Stimulated activated naive CD8-positive, alpha-beta T cell treated with anti-CD3 and anti-CD28 coated beads, Interleukin-15, amount 100 ng/mL, for 72 hours (primary cell): ENCODE measurements around the gene TWF2.
"Not testable (repeated sequence)": the region's sequence is repeated elsewhere in the genome, so short reads cannot be mapped to it uniquely, and the experiment has no call there.

ENCODE experiments used
- ATAC-seq: fragments of 150-1000 bp; cut with Tn5 transposase; 2 replicates; pipeline ENCODE4 v1.10.0; 2021; ENCODE audit warnings: mild to moderate bottlenecking, moderate library complexity
- DNase-seq, 2 donors: peaks; one replicate each; pipeline ENCODE4 v3.0.0; 2021 to 2022
- H3K27ac Mint-ChIP-seq, 2 donors: one replicate each; pipeline ENCODE4 v1.8.0; 2022; ENCODE audit warnings: mild to moderate bottlenecking in 2 of 2, mixed read lengths in 2 of 2, moderate library complexity in 2 of 2
- H3K27me3 Mint-ChIP-seq: one replicate; pipeline ENCODE4 v1.8.0; 2022; ENCODE audit warnings: mixed read lengths
- H3K4me1 Mint-ChIP-seq: one replicate; pipeline ENCODE4 v1.8.0; 2022; ENCODE audit warnings: mild to moderate bottlenecking, mixed read lengths
- H3K4me3 Mint-ChIP-seq, 2 donors: one replicate each; pipeline ENCODE4 v1.8.0; 2022; ENCODE audit warnings: mild to moderate bottlenecking in 2 of 2, mixed read lengths in 2 of 2, moderate library complexity in 1 of 2
- H3K9me3 Mint-ChIP-seq, 2 donors: one replicate each; pipeline ENCODE4 v1.8.0; 2022; ENCODE audit warnings: mixed read lengths in 2 of 2

TWF2 gene

GRCh38 chr3:52238761-52239701 is at the start of gene TWF2:
Gene TWF2, minus strand, starts transcription at chr3:52239158. Its CDS starts 142 bp downstream, at chr3:52239016.
- H3K27ac Mint-ChIP-seq, result peak within 1 kb of the TSS; percentile 100
- peak; percentile 91 to 95 for DNase-seq

GRCh38 chr3:52288674-52289073 is 49.7 kb upstream of the TWF2 start:
- H3K9me3 Mint-ChIP-seq, result no peaks in the 10 kb centered on the region
- no peak for ATAC-seq
- H3K4me1 Mint-ChIP-seq, result peaks cover 61% of the 10 kb centered on the region
- peak overlapping the region; percentile 99 to 100 for H3K27ac Mint-ChIP-seq
- H3K4me3 Mint-ChIP-seq, result peak overlapping the region; percentile 83 to 97
- no peaks in the 10 kb centered on the region for H3K27me3 Mint-ChIP-seq
- DNase-seq, result no peak

More at GRCh38 chr3:52238761-52239701, at the start of gene TWF2:
- Mint-ChIP-seq H3K9me3 (peaks cover 0 to 6% of the 10 kb centered on the region in 2 donors), H3K4me1 (peaks cover 89% of the 10 kb centered on the region), H3K27me3 (no peaks in the 10 kb centered on the region), H3K4me3 (peak within 1 kb of the TSS; percentile 96 to 98)
- ATAC-seq, result peak; percentile 76

GRCh38 chr3:52286777-52287110 is 47.8 kb upstream of the TWF2 start:
- no peaks in the 10 kb centered on the region for H3K27me3 Mint-ChIP-seq
- ATAC-seq (no peak), DNase-seq (no peak)
- H3K9me3 Mint-ChIP-seq, result no peaks in the 10 kb centered on the region
- peak overlapping the region; percentile 83 to 97 for H3K4me3 Mint-ChIP-seq
- H3K27ac Mint-ChIP-seq, result peak overlapping the region; percentile 99 to 100
- peaks cover 72% of the 10 kb centered on the region for H3K4me1 Mint-ChIP-seq

GRCh38 chr3:52284051-52284450 is 45.1 kb upstream of the TWF2 start:
- not testable (repeated sequence) for H3K27ac Mint-ChIP-seq

GRCh38 chr3:52283306-52283705 is 44.3 kb upstream of the TWF2 start:
- Mint-ChIP-seq H3K27me3 (no peaks in the 10 kb centered on the region), H3K9me3 (no peaks in the 10 kb centered on the region), H3K27ac (peak overlapping the region in 1 of 2 donors; percentile 76), H3K4me3 (peak overlapping the region; percentile 12 to 29), H3K4me1 (peaks cover 77% of the 10 kb centered on the region)
- no peak for DNase-seq
- no peak for ATAC-seq

More at GRCh38 chr3:52284051-52284450, 45.1 kb upstream of the TWF2 start:
- H3K4me3 Mint-ChIP-seq, result peak overlapping the region; percentile 12 to 29
- not testable (repeated sequence) for ATAC-seq, H3K27me3 Mint-ChIP-seq, H3K9me3 Mint-ChIP-seq, DNase-seq
- peaks cover 78% of the 10 kb centered on the region for H3K4me1 Mint-ChIP-seq

- H3K27ac Mint-ChIP-seq, result peak overlapping the region; percentile 23 to 81
- no peaks in the 10 kb centered on the region for H3K27me3 Mint-ChIP-seq
- DNase-seq (peak in 1 of 2 donors; percentile 40), ATAC-seq (no peak)
- H3K4me3 Mint-ChIP-seq, result peak overlapping the region; percentile 50 to 68
- no peaks in the 10 kb centered on the region for H3K9me3 Mint-ChIP-seq
- peaks cover 77% of the 10 kb centered on the region for H3K4me1 Mint-ChIP-seq
Measured at GRCh38 chr3:52281981-52282801, 43.2 kb upstream of the TWF2 start.

GRCh38 chr3:52280050-52280461 is 41.1 kb upstream of the TWF2 start:
- Mint-ChIP-seq H3K27ac (peak overlapping the region; percentile 98 to 100), H3K9me3 (no peaks in the 10 kb centered on the region), H3K27me3 (no peaks in the 10 kb centered on the region), H3K4me3 (peak overlapping the region; percentile 91 to 95), H3K4me1 (peaks cover 66% of the 10 kb centered on the region)
- no peak for ATAC-seq
- DNase-seq, result no peak

GRCh38 chr3:52279596-52279995 is 40.6 kb upstream of the TWF2 start:
- DNase-seq (no peak), ATAC-seq (no peak)
- Mint-ChIP-seq H3K9me3 (no peaks in the 10 kb centered on the region), H3K4me1 (peaks cover 62% of the 10 kb centered on the region), H3K27ac (peak overlapping the region; percentile 98 to 100), H3K4me3 (peak overlapping the region; percentile 91 to 95), H3K27me3 (no peaks in the 10 kb centered on the region)

- peak within 1 kb of the TSS; percentile 98 to 100 for H3K27ac Mint-ChIP-seq
- DNase-seq (peak; percentile 98), ATAC-seq (peak; percentile 82)
- no peaks in the 10 kb centered on the region for H3K27me3 Mint-ChIP-seq
- H3K4me1 Mint-ChIP-seq, result peaks cover 62% of the 10 kb centered on the region
- H3K4me3 Mint-ChIP-seq, result peak within 1 kb of the TSS; percentile 91 to 95
- H3K9me3 Mint-ChIP-seq, result no peaks in the 10 kb centered on the region
Measured at GRCh38 chr3:52278510-52279069, 39.6 kb upstream of the TWF2 start, which contains the start of gene WDR82. Gene WDR82, minus strand, starts transcription at chr3:52278649. Its CDS starts 288 bp downstream, at chr3:52278361.

GRCh38 chr3:52277972-52278509 is 39.1 kb upstream of the TWF2 start:
- Mint-ChIP-seq H3K4me1 (peaks cover 62% of the 10 kb centered on the region), H3K4me3 (peak overlapping the region; percentile 91 to 95), H3K9me3 (no peaks in the 10 kb centered on the region), H3K27ac (peak overlapping the region; percentile 98 to 100), H3K27me3 (no peaks in the 10 kb centered on the region)
- peak in 1 of 2 donors; percentile 79 for DNase-seq
- ATAC-seq, result peak; percentile 62

- Mint-ChIP-seq H3K27me3 (no peaks in the 10 kb centered on the region), H3K27ac (peak overlapping the region; percentile 93 to 98), H3K9me3 (no peaks in the 10 kb centered on the region), H3K4me3 (peak overlapping the region; percentile 91 to 95), H3K4me1 (peaks cover 61% of the 10 kb centered on the region)
- DNase-seq (peak; percentile 78 to 87), ATAC-seq (peak; percentile 50)
Measured at GRCh38 chr3:52277071-52277964, 38.4 kb upstream of the TWF2 start.

- Mint-ChIP-seq H3K27ac (peak overlapping the region; percentile 46 to 95), H3K4me3 (peak overlapping the region; percentile 91 to 95), H3K4me1 (peaks cover 61% of the 10 kb centered on the region)
- ATAC-seq, H3K27me3 Mint-ChIP-seq, H3K9me3 Mint-ChIP-seq, DNase-seq: not testable (repeated sequence)
Measured at GRCh38 chr3:52274781-52275180, 35.8 kb upstream of the TWF2 start.

GRCh38 chr3:52272831-52273230 is 33.9 kb upstream of the TWF2 start:
- H3K27ac Mint-ChIP-seq, result peak overlapping the region; percentile 80 to 88
- peak overlapping the region; percentile 91 to 95 for H3K4me3 Mint-ChIP-seq
- H3K9me3 Mint-ChIP-seq, result no peaks in the 10 kb centered on the region
- no peak for DNase-seq
- peaks cover 67% of the 10 kb centered on the region for H3K4me1 Mint-ChIP-seq
- peak; percentile 41 for ATAC-seq
- H3K27me3 Mint-ChIP-seq, result no peaks in the 10 kb centered on the region

- H3K27me3 Mint-ChIP-seq, H3K9me3 Mint-ChIP-seq, DNase-seq, ATAC-seq: not testable (repeated sequence)
- peak overlapping the region; percentile 53 to 76 for H3K27ac Mint-ChIP-seq
- H3K4me1 Mint-ChIP-seq, result peaks cover 73% of the 10 kb centered on the region
- peak overlapping the region; percentile 91 to 95 for H3K4me3 Mint-ChIP-seq
Measured at GRCh38 chr3:52272172-52272571, 33.2 kb upstream of the TWF2 start.
